ENCODE measurements around the gene TMEM223.

DNA sequence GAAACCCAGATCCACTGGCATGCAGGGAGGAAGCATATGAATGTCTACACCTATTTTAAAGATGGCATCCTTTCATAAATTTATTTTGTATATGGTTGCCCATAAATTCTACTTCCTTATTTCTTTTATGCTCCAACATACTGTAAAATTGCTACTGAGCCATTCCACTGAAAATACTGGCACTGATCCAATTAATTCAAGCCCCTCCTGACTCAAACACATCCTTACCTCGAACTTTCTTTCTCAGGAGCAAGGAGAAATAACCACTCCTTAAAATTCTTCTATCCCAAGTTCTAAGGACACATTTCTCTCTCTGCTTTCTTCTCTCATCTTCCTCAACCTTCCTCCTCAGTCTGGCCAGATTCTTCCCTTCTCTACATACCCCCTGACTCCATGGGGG lies 18.9 kb upstream of the TMEM223 start:
- TF ChIP-seq, protein P1, sequence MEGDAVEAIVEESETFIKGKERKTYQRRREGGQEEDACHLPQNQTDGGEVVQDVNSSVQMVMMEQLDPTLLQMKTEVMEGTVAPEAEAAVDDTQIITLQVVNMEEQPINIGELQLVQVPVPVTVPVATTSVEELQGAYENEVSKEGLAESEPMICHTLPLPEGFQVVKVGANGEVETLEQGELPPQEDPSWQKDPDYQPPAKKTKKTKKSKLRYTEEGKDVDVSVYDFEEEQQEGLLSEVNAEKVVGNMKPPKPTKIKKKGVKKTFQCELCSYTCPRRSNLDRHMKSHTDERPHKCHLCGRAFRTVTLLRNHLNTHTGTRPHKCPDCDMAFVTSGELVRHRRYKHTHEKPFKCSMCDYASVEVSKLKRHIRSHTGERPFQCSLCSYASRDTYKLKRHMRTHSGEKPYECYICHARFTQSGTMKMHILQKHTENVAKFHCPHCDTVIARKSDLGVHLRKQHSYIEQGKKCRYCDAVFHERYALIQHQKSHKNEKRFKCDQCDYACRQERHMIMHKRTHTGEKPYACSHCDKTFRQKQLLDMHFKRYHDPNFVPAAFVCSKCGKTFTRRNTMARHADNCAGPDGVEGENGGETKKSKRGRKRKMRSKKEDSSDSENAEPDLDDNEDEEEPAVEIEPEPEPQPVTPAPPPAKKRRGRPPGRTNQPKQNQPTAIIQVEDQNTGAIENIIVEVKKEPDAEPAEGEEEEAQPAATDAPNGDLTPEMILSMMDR (IDR thresholded peaks at IDR 0.05) = no peak
- no peak for TF ChIP-seq POLR2A (IDR thresholded peaks at IDR 0.05)
